HEK293 (cell line): Measurements from ENCODE around the gene ISG15.

Experiments
- CTCF ChIA-PET: fragments of 350-600 bp; formaldehyde crosslinking; extraction: SDS; loops from one replicate; lab custom pipeline; 2021; ENCODE audit warnings: antibody characterized with exemption; lab: Yijun Ruan, JAX
- POLR2A ChIA-PET: fragments of 300-600 bp; formaldehyde crosslinking; extraction: SDS; loops from one replicate; lab custom pipeline; 2020; ENCODE audit warnings: antibody characterized with exemption, inconsistent platforms; lab: Yijun Ruan, JAX
- H3K27ac ChIP-seq: fragments of 200-500 bp; sonication (Bioruptor generic); 2 replicates; pipeline ENCODE4 v1.5.1; 2014; ENCODE audit warnings: low read depth, low read length, control low read depth, inconsistent platforms; ENCODE audit errors: extremely low read depth
- H3K36me3 ChIP-seq, 2 experiments: fragments of 200-500 bp in 1 of 2; sonication (Bioruptor generic) in 1 of 2; 1 replicate in 1 of 2; 2 replicates in 1 of 2; pipeline ENCODE4 v1.5.1; 2014 to 2017; ENCODE audit warnings: inconsistent platforms in 2 of 2, low read length in 2 of 2; ENCODE audit not compliant: control insufficient read depth in 2 of 2, insufficient read depth in 1 of 2
- H3K4me1 ChIP-seq: fragments of 200-500 bp; sonication (Bioruptor generic); 2 replicates; pipeline ENCODE4 v1.5.1; 2014; ENCODE audit warnings: mild to moderate bottlenecking, low read length, inconsistent platforms; ENCODE audit not compliant: control insufficient read depth, insufficient read depth
- H3K4me3 ChIP-seq: 2 replicates; pipeline ENCODE4 v1.5.1; 2011; ENCODE audit warnings: low read depth, mild to moderate bottlenecking, control low read depth, low read length, moderate library complexity
- H3K9me3 ChIP-seq: fragments of 200-500 bp; sonication (Bioruptor generic); 2 replicates; pipeline ENCODE4 v1.5.1; 2014; ENCODE audit warnings: low read depth, low read length, inconsistent platforms; ENCODE audit not compliant: control insufficient read depth, insufficient read depth
- ELK4 ChIP-seq: IDR thresholded peaks from 2 replicates; pipeline ENCODE4 v1.6.1; 2011; ENCODE audit warnings: mild to moderate bottlenecking, low read depth, low read length, borderline replicate concordance
- KLF1 ChIP-seq: fragments of 450-650 bp; formaldehyde crosslinking; IDR thresholded peaks from 2 replicates; pipeline ENCODE4 v1.5.1; 2016; ENCODE audit warnings: missing biosample characterization, missing genetic modification characterization
- OSR2 ChIP-seq: fragments of 450-650 bp; formaldehyde crosslinking; IDR thresholded peaks from 2 replicates; pipeline ENCODE4 v1.5.1; 2016; ENCODE audit warnings: missing biosample characterization, missing genetic modification characterization
- RBAK ChIP-seq: fragments of 450-650 bp; formaldehyde crosslinking; IDR thresholded peaks from 2 replicates; pipeline ENCODE4 v1.5.1; 2016; ENCODE audit warnings: missing biosample characterization, missing genetic modification characterization
- SCRT1 ChIP-seq: fragments of 450-650 bp; formaldehyde crosslinking; IDR thresholded peaks from 2 replicates; pipeline ENCODE4 v1.5.1; 2016; ENCODE audit warnings: missing biosample characterization, missing genetic modification characterization, borderline replicate concordance
- ZBTB49 ChIP-seq: fragments of 450-650 bp; formaldehyde crosslinking; IDR thresholded peaks from 2 replicates; pipeline ENCODE4 v1.5.1; 2016; ENCODE audit warnings: missing biosample characterization, missing genetic modification characterization, low read depth
- ZBTB7A ChIP-seq: fragments of 450-650 bp; formaldehyde crosslinking; IDR thresholded peaks from 2 replicates; pipeline ENCODE4 v1.5.1; 2016; ENCODE audit warnings: low read depth, missing biosample characterization, missing genetic modification characterization
- ZEB2 ChIP-seq: fragments of 450-650 bp; formaldehyde crosslinking; IDR thresholded peaks from 2 replicates; pipeline ENCODE4 v1.5.1; 2016; ENCODE audit warnings: missing biosample characterization, missing genetic modification characterization
- ZNF157 ChIP-seq: fragments of 450-650 bp; formaldehyde crosslinking; IDR thresholded peaks from 2 replicates; pipeline ENCODE4 v1.5.1; 2016; ENCODE audit warnings: missing biosample characterization, missing genetic modification characterization
- ZNF24 ChIP-seq: fragments of 450-650 bp; formaldehyde crosslinking; IDR thresholded peaks from 2 replicates; pipeline ENCODE4 v1.5.1; 2016; ENCODE audit warnings: missing biosample characterization, missing genetic modification characterization
- ZNF350 ChIP-seq: fragments of 450-650 bp; formaldehyde crosslinking; IDR thresholded peaks from 2 replicates; pipeline ENCODE4 v1.5.0; 2017; ENCODE audit warnings: missing biosample characterization, mild to moderate bottlenecking, missing genetic modification characterization
- ZNF558 ChIP-seq: fragments of 450-650 bp; formaldehyde crosslinking; IDR thresholded peaks from 2 replicates; pipeline ENCODE4 v1.5.1; 2016; ENCODE audit warnings: missing biosample characterization, missing genetic modification characterization
- ZNF571 ChIP-seq: fragments of 450-650 bp; formaldehyde crosslinking; IDR thresholded peaks from 2 replicates; pipeline ENCODE4 v1.5.0; 2017; ENCODE audit warnings: missing biosample characterization, missing genetic modification characterization
- ZNF629 ChIP-seq: fragments of 450-650 bp; formaldehyde crosslinking; IDR thresholded peaks from 2 replicates; pipeline ENCODE4 v1.5.1; 2017; ENCODE audit warnings: missing biosample characterization, missing genetic modification characterization
- ZNF654 ChIP-seq: fragments of 450-650 bp; formaldehyde crosslinking; IDR thresholded peaks from 2 replicates; pipeline ENCODE4 v1.5.1; 2016; ENCODE audit warnings: low read depth, missing biosample characterization, missing genetic modification characterization
- ZNF776 ChIP-seq: fragments of 450-650 bp; formaldehyde crosslinking; IDR thresholded peaks from 2 replicates; pipeline ENCODE4 v1.5.0; 2017; ENCODE audit warnings: missing biosample characterization, missing genetic modification characterization, borderline replicate concordance
- ZNF837 ChIP-seq: fragments of 450-650 bp; formaldehyde crosslinking; IDR thresholded peaks from 2 replicates; pipeline ENCODE4 v1.5.1; 2016; ENCODE audit warnings: missing biosample characterization, missing genetic modification characterization
- TF ChIP-seq, protein P1 (sequence below): fragments of 450-650 bp; formaldehyde crosslinking; IDR thresholded peaks from 2 replicates; pipeline ENCODE4 v1.5.1; 2016; ENCODE audit warnings: missing biosample characterization, missing genetic modification characterization
- TF ChIP-seq, protein P2 (sequence below): sonication (generic); formaldehyde crosslinking; IDR thresholded peaks from 2 replicates; pipeline ENCODE4 v1.8.1; 2022; ENCODE audit warnings: mild to moderate bottlenecking, moderate library complexity, missing genetic modification reagents
- TF ChIP-seq, protein P3 (sequence below): fragments of 450-650 bp; formaldehyde crosslinking; IDR thresholded peaks from 2 replicates; pipeline ENCODE4 v1.5.1; 2016; ENCODE audit warnings: missing biosample characterization, missing genetic modification characterization
- TF ChIP-seq, protein P4 (sequence below): fragments of 450-650 bp; IDR thresholded peaks from 2 replicates; pipeline ENCODE4 v1.5.1; 2018; ENCODE audit warnings: missing biosample characterization, missing genetic modification characterization

Gene ISG15

GRCh38 chr1:1050577-1051052 lies 37.3 kb downstream of the ISG15 start:
- Histone ChIP-seq H3K4me1 (no peaks in the 10 kb centered on the region), H3K9me3 (no peaks in the 10 kb centered on the region)
- POLR2A ChIA-PET = interaction anchor here (1.2 kb wide), 1 partner anchor 43 kb away, joined by 3 read pairs; no protein-coding TSS in a partner anchor

DNA sequence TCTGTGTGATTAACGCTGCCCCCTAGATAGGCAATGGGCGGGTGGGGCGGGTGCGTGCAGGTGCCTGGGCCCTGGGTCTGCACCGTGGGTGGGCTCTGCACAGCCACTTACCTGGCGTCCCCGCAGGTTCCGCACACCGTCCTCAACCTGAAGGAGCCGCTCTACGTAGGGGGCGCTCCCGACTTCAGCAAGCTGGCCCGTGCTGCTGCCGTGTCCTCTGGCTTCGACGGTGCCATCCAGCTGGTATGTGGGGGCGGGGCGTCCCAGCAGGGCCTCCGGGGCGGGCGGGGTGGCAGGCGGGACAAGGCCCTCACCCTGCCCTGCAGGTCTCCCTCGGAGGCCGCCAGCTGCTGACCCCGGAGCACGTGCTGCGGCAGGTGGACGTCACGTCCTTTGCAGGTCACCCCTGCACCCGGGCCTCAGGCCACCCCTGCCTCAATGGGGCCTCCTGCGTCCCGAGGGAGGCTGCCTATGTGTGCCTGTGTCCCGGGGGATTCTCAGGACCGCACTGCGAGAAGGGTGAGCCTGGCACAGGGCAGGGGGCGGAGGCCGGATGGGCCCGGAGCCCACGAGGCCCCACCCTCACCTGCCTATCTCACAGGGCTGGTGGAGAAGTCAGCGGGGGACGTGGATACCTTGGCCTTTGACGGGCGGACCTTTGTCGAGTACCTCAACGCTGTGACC lies 38.0 kb downstream of the ISG15 start:
- peaks cover 0 to 73% of the 10 kb centered on the region in 2 experiments; a peak in 1 of 3 replicates for H3K36me3 ChIP-seq
- ChIA-PET POLR2A (interaction anchor here (1.2 kb wide), 1 partner anchor 44 kb away, joined by 3 read pairs; no protein-coding TSS in a partner anchor), CTCF (interaction anchor here (0.7 to 1.1 kb wide), 2 partner anchors 12 to 67 kb away, joined by 3 to 4 read pairs; no protein-coding TSS in a partner anchor)
- TF ChIP-seq ZNF629 (no peak), ZNF837 (tag by site-specific recombination) (no peak), ZNF776 (no peak), ZNF654 (tag by site-specific recombination) (no peak), ZNF571 (tag by site-specific recombination) (no peak), SCRT1 (tag by site-specific recombination) (no peak), ZNF350 (tag by site-specific recombination) (no peak), OSR2 (tag by site-specific recombination) (no peak), RBAK (tag by site-specific recombination) (no peak), ZNF24 (tag by site-specific recombination) (no peak)
- TF ChIP-seq, protein P1, sequence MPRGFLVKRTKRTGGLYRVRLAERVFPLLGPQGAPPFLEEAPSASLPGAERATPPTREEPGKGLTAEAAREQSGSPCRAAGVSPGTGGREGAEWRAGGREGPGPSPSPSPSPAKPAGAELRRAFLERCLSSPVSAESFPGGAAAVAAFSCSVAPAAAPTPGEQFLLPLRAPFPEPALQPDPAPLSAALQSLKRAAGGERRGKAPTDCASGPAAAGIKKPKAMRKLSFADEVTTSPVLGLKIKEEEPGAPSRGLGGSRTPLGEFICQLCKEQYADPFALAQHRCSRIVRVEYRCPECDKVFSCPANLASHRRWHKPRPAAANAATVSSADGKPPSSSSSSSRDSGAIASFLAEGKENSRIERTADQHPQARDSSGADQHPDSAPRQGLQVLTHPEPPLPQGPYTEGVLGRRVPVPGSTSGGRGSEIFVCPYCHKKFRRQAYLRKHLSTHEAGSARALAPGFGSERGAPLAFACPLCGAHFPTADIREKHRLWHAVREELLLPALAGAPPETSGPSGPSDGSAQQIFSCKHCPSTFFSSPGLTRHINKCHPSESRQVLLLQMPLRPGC (tag by site-specific recombination) = no peak
- TF ChIP-seq, protein P2, sequence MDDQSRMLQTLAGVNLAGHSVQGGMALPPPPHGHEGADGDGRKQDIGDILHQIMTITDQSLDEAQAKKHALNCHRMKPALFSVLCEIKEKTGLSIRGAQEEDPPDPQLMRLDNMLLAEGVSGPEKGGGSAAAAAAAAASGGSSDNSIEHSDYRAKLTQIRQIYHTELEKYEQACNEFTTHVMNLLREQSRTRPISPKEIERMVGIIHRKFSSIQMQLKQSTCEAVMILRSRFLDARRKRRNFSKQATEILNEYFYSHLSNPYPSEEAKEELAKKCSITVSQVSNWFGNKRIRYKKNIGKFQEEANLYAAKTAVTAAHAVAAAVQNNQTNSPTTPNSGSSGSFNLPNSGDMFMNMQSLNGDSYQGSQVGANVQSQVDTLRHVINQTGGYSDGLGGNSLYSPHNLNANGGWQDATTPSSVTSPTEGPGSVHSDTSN (CRISPR knock-in tag) = no peak

More at GRCh38 chr1:1050577-1051052, 37.3 kb downstream of the ISG15 start:
- H3K4me3 ChIP-seq = no peak overlapping the region
- H3K36me3 ChIP-seq = peaks cover 0 to 77% of the 10 kb centered on the region in 2 experiments; a peak in 1 of 3 replicates
- TF ChIP-seq ZBTB49 = no peak
- TF ChIP-seq KLF1 = peak; percentile 36; the same call in 1 of the 2 replicates
- TF ChIP-seq ZNF558 (tag by site-specific recombination) = no peak
- no peak for TF ChIP-seq ZNF157 (tag by site-specific recombination)
- no peak for TF ChIP-seq ZBTB7A
- TF ChIP-seq, protein P3, sequence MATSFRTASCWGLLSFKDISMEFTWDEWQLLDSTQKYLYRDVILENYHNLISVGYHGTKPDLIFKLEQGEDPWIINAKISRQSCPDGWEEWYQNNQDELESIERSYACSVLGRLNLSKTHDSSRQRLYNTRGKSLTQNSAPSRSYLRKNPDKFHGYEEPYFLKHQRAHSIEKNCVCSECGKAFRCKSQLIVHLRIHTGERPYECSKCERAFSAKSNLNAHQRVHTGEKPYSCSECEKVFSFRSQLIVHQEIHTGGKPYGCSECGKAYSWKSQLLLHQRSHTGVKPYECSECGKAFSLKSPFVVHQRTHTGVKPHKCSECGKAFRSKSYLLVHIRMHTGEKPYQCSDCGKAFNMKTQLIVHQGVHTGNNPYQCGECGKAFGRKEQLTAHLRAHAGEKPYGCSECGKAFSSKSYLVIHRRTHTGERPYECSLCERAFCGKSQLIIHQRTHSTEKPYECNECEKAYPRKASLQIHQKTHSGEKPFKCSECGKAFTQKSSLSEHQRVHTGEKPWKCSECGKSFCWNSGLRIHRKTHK (tag by site-specific recombination) = no peak
- TF ChIP-seq ZEB2 (tag by site-specific recombination) = no peak
- no peak for TF ChIP-seq ELK4
- TF ChIP-seq, protein P4, sequence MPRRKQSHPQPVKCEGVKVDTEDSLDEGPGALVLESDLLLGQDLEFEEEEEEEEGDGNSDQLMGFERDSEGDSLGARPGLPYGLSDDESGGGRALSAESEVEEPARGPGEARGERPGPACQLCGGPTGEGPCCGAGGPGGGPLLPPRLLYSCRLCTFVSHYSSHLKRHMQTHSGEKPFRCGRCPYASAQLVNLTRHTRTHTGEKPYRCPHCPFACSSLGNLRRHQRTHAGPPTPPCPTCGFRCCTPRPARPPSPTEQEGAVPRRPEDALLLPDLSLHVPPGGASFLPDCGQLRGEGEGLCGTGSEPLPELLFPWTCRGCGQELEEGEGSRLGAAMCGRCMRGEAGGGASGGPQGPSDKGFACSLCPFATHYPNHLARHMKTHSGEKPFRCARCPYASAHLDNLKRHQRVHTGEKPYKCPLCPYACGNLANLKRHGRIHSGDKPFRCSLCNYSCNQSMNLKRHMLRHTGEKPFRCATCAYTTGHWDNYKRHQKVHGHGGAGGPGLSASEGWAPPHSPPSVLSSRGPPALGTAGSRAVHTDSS = no peak
- CTCF ChIA-PET = interaction anchor here (0.7 kb wide), 1 partner anchor 12 kb away, joined by 3 read pairs; no protein-coding TSS in a partner anchor
- no peak overlapping the region for H3K27ac ChIP-seq

More for the DNA sequence above, 38.0 kb downstream of the ISG15 start:
- Histone ChIP-seq H3K27ac (no peak overlapping the region), H3K9me3 (no peaks in the 10 kb centered on the region), H3K4me3 (no peak overlapping the region), H3K4me1 (no peaks in the 10 kb centered on the region)
